ENCODE results near the gene CYTH3. TPM values are rescaled to one million over a fixed set of nuclear protein-coding genes. Genes with fewer than 3 reads are reported as not detected.

Gene CYTH3
- total and polyA plus RNA-seq, 2 of the 4 experiments (the other 2 are of a cell fraction) = 14.2 to 34.8 TPM

DNA sequence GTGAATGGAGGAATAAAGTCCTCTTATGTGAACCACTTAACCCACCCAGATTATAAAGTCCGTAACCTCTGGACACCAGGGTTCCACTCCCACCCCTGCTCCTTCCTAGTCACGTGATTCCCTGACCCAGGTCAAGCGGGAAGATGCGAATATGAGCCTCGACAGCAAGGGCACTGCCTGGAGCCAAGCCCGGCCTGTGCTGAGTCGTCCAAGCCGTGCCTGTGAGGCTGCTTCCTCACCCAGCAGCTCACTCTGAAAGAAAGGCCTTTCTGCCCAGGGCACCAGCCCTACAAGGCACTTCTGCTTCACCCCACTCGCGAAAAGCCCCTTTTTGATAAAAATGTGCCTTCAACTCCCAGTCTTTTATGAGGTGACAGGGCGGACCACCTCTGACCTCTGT lies 85.8 kb downstream of the CYTH3 start:
- no peak overlapping the region for H4K8ac ChIP-seq (ENCODE audit: low read depth in 2 of 2, low read length in 2 of 2)
- no peaks in the 10 kb centered on the region for H3K9me3 ChIP-seq (ENCODE audit: control insufficient read depth, insufficient read depth, low read length)
- no peak overlapping the region for H2BK5ac ChIP-seq (ENCODE audit: low read depth, low read length, poor library complexity, severe bottlenecking)
- H3K4me1 ChIP-seq (ENCODE audit: control insufficient read depth, insufficient read depth, low read length) = no peaks in the 10 kb centered on the region
- TF ChIP-seq, protein P1, sequence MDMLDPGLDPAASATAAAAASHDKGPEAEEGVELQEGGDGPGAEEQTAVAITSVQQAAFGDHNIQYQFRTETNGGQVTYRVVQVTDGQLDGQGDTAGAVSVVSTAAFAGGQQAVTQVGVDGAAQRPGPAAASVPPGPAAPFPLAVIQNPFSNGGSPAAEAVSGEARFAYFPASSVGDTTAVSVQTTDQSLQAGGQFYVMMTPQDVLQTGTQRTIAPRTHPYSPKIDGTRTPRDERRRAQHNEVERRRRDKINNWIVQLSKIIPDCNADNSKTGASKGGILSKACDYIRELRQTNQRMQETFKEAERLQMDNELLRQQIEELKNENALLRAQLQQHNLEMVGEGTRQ (IDR thresholded peaks at IDR 0.05; ENCODE audit: low read depth, low read length) = 0 out of 2 replicates have a peak, but pooled peaks have one; percentile 20
- TF ChIP-seq MAZ (IDR thresholded peaks at IDR 0.05; ENCODE audit: borderline replicate concordance, low read depth, low read length) = no peak
- no peak overlapping the region for H3K9ac ChIP-seq (ENCODE audit: low read depth, low read length)
- no peak overlapping the region for H3K4me3 ChIP-seq (ENCODE audit: insufficient read depth, low read depth, low read length)
- no peak overlapping the region for H4K91ac ChIP-seq (ENCODE audit: insufficient read depth, low read depth, low read length)
- ChIA-PET POLR2A (ENCODE audit: unreplicated experiment) (no interaction called here), CTCF (no interaction called here)
- no peak overlapping the region for H2AFZ ChIP-seq (replicated peaks; ENCODE audit: low read length, poor library complexity)
- peaks cover 3% of the 10 kb centered on the region; the same call in 1 of the 2 replicates for H4K20me1 ChIP-seq (ENCODE audit: insufficient read depth, low read length)
- DNase-seq (peak; percentile 23), ATAC-seq (ENCODE audit: low read depth) (no peak)
- intact Hi-C loops (cut with micrococcal nuclease) (no loop called here), dilution Hi-C loops (cut with HindIII; ENCODE audit: low sequenced_read_pairs, unreplicated experiment) (no loop called here), in situ Hi-C loops (cut with MboI; ENCODE audit: low sequenced_read_pairs) (no loop called here)
- H3K9me1 ChIP-seq (ENCODE audit: insufficient read depth, low read length) = peaks cover 7% of the 10 kb centered on the region; the same call in 1 of the 2 replicates
- H3K14ac ChIP-seq (replicated peaks; ENCODE audit: low read depth, low read length) = no peak overlapping the region
- no peak overlapping the region for H3K18ac ChIP-seq (ENCODE audit: low read depth, low read length)
- no peak overlapping the region for H3K4me2 ChIP-seq (ENCODE audit: low read depth, low read length)
- peaks cover 28% of the 10 kb centered on the region for H3K36me3 ChIP-seq (ENCODE audit: control insufficient read depth, insufficient read depth, low read length)
- WGBS, 2 experiments (ENCODE audit: extremely low coverage in 2 of 2, insufficient read length in 1 of 2) = 100% methylated on average over 3 of the region's 11 CpGs; no CpG with 5 or more reads in 1 of the 2 experiments
- peak overlapping the region; percentile 65 for H2AK9ac ChIP-seq (replicated peaks; ENCODE audit: low read depth, low read length, poor library complexity)
- H3K23ac ChIP-seq (ENCODE audit: low read depth, low read length) = no peak overlapping the region
- H2BK15ac ChIP-seq (ENCODE audit: low read depth, low read length) = no peak overlapping the region
- no peak overlapping the region for H3K27ac ChIP-seq (ENCODE audit: insufficient read depth, low read length)
- H3K4ac ChIP-seq (ENCODE audit: low read depth, low read length) = no peak overlapping the region
- H2AK5ac ChIP-seq (ENCODE audit: low read depth, low read length) = no peak overlapping the region; the same call in 1 of the 2 replicates
- no peak overlapping the region for H4K5ac ChIP-seq (ENCODE audit: low read depth, low read length)
- H3K56ac ChIP-seq (ENCODE audit: extremely low read depth, insufficient read depth, low read length) = no peak overlapping the region
- no peaks in the 10 kb centered on the region for H3K27me3 ChIP-seq (ENCODE audit: control insufficient read depth, insufficient read depth, low read length)
- H2BK120ac ChIP-seq (ENCODE audit: low read depth, low read length) = no peak overlapping the region
- no TSS peak for BruUV-seq (replicated peaks)
- H2BK20ac ChIP-seq (ENCODE audit: low read depth, low read length) = no peak overlapping the region
- H3K79me1 ChIP-seq (ENCODE audit: low read depth in 1 of 2, low read length in 2 of 2) = peaks cover 12 to 41% of the 10 kb centered on the region in 2 experiments
